ENCODE results near the gene YIF1B.
A peak's percentile ranks its signal among the peaks of the same experiment; 100 is the strongest.
"Not testable (repeated sequence)": the region's sequence is repeated elsewhere in the genome, so short reads cannot be mapped to it uniquely, and the experiment has no call there.

YIF1B gene

DNA sequence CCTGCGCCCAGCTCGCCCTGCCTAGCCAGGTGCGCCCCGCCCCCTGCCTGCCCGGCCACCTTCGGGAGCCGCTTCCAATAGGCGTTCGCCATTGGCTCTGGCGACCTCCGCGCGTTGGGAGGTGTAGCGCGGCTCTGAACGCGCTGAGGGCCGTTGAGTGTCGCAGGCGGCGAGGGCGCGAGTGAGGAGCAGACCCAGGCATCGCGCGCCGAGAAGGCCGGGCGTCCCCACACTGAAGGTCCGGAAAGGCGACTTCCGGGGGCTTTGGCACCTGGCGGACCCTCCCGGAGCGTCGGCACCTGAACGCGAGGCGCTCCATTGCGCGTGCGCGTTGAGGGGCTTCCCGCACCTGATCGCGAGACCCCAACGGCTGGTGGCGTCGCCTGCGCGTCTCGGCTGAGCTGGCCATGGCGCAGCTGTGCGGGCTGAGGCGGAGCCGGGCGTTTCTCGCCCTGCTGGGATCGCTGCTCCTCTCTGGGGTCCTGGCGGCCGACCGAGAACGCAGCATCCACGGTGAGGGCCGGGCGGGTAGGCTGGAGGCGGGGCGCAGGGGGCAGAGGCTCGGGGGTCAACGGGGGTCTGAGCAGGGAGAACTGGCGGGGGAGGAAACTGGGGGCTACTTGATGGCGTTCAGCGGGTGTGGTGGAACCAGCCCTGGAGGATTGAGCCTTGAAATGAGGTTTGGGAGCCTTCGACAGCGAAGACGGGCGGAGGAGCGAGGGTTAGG lies 51.1 kb downstream of the YIF1B start, which contains the start of gene SPINT2:
TSS of gene SPINT2 (plus strand) at position 88 of the 727 bp plus-strand sequence. CDS start at position 408, 320 bp downstream.
- H3K4me1 Mint-ChIP-seq (ENCODE audit: low read depth): peaks cover 38% of the 10 kb centered on the region
- no peaks in the 10 kb centered on the region for H3K9me3 Mint-ChIP-seq (ENCODE audit: low read depth)
- no peaks in the 10 kb centered on the region for H3K36me3 Mint-ChIP-seq
- no peaks in the 10 kb centered on the region for H3K27me3 Mint-ChIP-seq
- H3K4me3 Mint-ChIP-seq: peak within 1 kb of the TSS; percentile 87
- peak within 1 kb of the TSS; percentile 86 for H3K27ac Mint-ChIP-seq

DNA sequence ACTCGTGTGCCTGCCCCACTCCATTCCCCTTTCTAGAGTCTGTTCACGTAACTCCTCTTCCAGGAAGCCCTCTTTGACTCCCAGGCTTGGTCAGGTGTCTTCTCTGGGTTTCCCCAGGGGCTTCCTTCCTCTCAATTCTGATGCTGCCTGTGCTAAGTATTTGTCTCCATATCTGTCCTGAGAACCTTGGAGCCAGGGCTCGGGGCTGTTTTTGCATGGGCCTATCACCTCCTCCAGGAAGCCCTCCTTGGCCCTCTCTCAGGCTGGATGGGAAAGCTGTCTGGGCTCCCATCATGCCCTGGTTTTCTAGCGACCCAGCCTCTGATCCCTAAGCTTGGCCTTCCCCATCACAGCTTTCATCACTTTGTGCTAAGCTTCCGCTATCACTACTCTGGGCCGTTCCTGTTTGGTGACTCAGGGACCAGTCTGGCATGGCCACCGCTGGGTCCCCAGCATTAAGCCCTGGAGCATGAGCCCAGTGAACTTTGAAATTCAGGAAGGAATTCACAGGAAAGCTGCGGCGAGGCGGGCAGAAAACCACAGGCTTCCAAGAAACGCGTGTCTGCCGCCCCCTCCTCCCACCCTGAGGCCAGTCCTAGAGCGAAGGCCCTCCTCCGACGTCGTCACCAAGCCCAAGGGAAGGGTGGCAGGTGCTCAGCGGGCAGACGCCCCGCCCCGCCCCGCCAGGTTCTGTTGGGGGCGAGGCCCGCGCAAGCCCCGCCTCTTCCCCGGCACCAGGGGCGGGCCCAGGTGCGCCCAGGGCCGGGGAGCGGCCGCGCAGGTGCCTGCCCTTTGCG lies 51.9 kb downstream of the YIF1B start:
- H3K27me3 Mint-ChIP-seq: peaks cover 3% of the 10 kb centered on the region
- H3K27ac Mint-ChIP-seq: peak overlapping the region; percentile 86
- peak overlapping the region; percentile 87 for H3K4me3 Mint-ChIP-seq
- H3K9me3 Mint-ChIP-seq (ENCODE audit: low read depth): no peaks in the 10 kb centered on the region
- H3K4me1 Mint-ChIP-seq (ENCODE audit: low read depth): peaks cover 38% of the 10 kb centered on the region
- H3K36me3 Mint-ChIP-seq: no peaks in the 10 kb centered on the region

DNA sequence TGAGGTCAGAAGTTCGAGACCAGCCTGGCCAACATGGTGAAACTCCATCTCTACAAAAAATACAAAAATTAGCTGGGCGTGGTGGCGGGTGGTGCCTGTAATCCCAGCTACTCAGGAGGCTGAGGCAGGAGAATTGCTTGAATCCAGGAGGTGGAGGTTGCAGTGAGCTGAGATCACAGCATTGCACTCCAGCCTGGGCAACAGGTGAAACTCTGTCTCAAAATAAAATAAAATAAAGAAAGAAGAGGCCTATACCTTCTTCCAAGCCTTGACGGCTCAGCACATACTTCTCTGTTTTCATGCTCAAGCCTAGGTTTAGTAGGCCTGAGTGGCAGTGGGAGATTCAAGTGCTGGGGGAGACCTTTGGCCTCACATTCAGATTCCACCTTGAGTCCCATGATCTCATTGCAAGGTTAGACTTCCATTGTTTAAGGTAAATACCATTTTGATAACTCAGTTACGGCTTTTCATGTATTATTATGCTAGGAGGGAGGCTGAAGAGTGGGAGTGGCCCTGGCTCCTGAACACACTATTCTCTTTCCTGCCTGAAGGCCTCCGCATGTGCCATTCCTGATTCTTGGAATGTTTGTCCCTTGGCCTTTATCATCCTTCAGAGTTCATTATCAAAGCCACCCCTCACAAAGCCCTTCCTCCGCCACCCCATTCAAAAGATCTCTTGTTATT lies 53.0 kb downstream of the YIF1B start:
- Mint-ChIP-seq H3K9me3 (ENCODE audit: low read depth) (no peaks in the 10 kb centered on the region), H3K27me3 (peaks cover 5% of the 10 kb centered on the region), H3K27ac (no peak overlapping the region), H3K4me1 (ENCODE audit: low read depth) (peaks cover 34% of the 10 kb centered on the region), H3K36me3 (no peaks in the 10 kb centered on the region), H3K4me3 (no peak overlapping the region)

DNA sequence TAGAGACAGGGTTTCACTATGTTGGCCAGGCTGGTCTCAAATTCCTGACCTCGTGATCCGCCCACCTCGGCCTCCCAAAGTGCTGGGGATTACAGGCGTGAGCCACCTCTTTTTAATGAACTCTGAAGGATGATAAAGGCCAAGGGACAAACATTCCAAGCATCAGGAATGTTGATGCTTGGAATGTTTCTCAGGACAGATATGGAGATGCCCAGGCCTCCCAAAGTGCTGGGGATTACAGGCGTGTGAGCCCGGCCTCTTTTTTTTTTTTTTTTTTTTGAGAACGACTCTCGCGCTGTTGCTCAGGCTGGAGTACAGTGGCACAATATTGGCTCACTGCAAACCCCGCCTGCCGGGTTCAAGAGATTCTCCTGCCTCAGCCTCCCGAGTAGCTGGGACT lies 53.8 kb downstream of the YIF1B start:
- not testable (repeated sequence) for H3K27me3 Mint-ChIP-seq, H3K4me3 Mint-ChIP-seq

DNA sequence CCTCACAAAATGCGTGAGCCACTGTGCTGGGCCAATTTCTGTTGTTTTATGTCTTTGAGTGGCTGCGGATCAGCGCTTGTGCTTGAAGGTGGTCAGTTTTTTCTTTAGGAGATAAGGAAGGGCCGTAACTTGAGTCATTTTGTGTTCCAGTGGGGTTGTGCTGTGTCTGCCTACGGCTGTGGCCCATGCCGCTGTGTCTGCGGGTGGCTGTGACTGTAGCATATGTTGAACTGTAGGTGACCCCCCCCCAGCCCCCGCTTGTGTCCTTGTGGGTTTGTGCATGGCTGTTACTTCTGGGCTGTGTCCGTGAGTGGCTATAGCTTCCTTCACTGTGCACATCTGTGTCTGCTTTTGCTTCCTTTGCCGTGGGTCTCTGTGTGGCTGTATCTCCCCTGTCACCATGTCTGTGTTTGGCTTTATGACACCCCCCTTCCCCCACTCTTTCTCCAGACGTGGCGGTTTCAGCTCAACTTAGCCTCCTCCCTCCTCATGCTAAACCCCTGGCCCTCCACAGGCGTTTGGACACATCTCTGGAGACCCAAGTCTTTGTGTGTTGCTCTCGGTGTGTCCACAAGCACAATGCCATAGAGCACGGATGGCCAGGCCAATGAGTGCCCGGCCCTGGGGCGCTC lies 60.2 kb downstream of the YIF1B start:
- H3K4me3 Mint-ChIP-seq: no peak overlapping the region
- no peaks in the 10 kb centered on the region for H3K36me3 Mint-ChIP-seq
- H3K9me3 Mint-ChIP-seq (ENCODE audit: low read depth): no peaks in the 10 kb centered on the region
- no peak overlapping the region for H3K27ac Mint-ChIP-seq
- peaks cover 16% of the 10 kb centered on the region for H3K27me3 Mint-ChIP-seq
- peaks cover 1% of the 10 kb centered on the region for H3K4me1 Mint-ChIP-seq (ENCODE audit: low read depth)

More for the DNA sequence above, 53.8 kb downstream of the YIF1B start:
- H3K36me3 Mint-ChIP-seq; H3K9me3 Mint-ChIP-seq (ENCODE audit: low read depth); H3K27ac Mint-ChIP-seq: not testable (repeated sequence)
- H3K4me1 Mint-ChIP-seq (ENCODE audit: low read depth): peaks cover 27% of the 10 kb centered on the region

DNA sequence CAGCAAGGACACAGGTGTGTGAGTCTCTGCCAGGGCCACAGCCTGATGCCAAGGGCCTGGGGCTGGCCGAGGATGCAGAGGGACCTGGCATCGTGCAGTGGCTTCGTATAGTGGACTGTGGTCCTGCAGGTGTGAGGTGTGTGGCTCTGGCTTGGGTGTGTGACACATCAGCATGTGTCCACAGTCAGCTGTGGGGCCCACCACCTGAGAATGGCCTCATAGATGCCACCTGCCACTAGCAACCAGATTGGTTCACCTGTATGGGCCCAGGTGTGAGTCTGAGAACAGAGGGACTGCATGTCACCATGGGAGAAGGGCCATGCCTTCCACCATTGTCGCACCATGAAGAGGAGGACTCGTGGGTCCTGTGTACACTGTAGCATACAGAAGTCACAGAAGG lies 62.0 kb downstream of the YIF1B start:
- Mint-ChIP-seq H3K27ac (no peak overlapping the region), H3K36me3 (no peaks in the 10 kb centered on the region), H3K4me1 (ENCODE audit: low read depth) (peaks cover 1% of the 10 kb centered on the region), H3K27me3 (peaks cover 13% of the 10 kb centered on the region), H3K9me3 (ENCODE audit: low read depth) (no peaks in the 10 kb centered on the region), H3K4me3 (no peak overlapping the region)

Measured in activated naive CD8-positive, alpha-beta T cell (primary cell).